Neuronal stem cell (in vitro differentiated cells): Measurements from ENCODE around the gene KRT85.
A peak's percentile ranks its signal among the peaks of the same experiment; 100 is the strongest.

Source experiments
- DNase-seq: peaks from one replicate; pipeline ENCODE4 v3.0.0-alpha.2; 2013; ENCODE audit warnings: low spot score
- H2AFZ ChIP-seq: one replicate; pipeline ENCODE4 v1.6.1; 2013; ENCODE audit warnings: mild to moderate bottlenecking, low read length, inconsistent platforms
- H2AK5ac ChIP-seq: 2 replicates; pipeline ENCODE4 v1.6.1; 2013; ENCODE audit warnings: low read depth, mild to moderate bottlenecking, inconsistent platforms, low read length, moderate library complexity, mixed read lengths
- H2BK120ac ChIP-seq: 2 replicates; pipeline ENCODE4 v1.6.1; 2013; ENCODE audit warnings: low read depth, mild to moderate bottlenecking, inconsistent platforms, low read length, moderate library complexity, mixed read lengths
- H2BK12ac ChIP-seq: one replicate; pipeline ENCODE4 v1.6.1; 2013; ENCODE audit warnings: low read length, inconsistent platforms
- H2BK15ac ChIP-seq: 2 replicates; pipeline ENCODE4 v1.6.1; 2013; ENCODE audit warnings: mild to moderate bottlenecking, low read length, inconsistent platforms, mixed read lengths
- H2BK5ac ChIP-seq: one replicate; pipeline ENCODE4 v1.6.1; 2013; ENCODE audit warnings: inconsistent platforms, mild to moderate bottlenecking, low read length, moderate library complexity
- H3K14ac ChIP-seq: one replicate; pipeline ENCODE4 v1.6.1; 2013; ENCODE audit warnings: low read length, inconsistent platforms
- H3K18ac ChIP-seq: 2 replicates; pipeline ENCODE4 v1.6.1; 2013; ENCODE audit warnings: low read length, inconsistent platforms
- H3K23ac ChIP-seq: 2 replicates; pipeline ENCODE4 v1.6.1; 2013; ENCODE audit warnings: low read depth, mild to moderate bottlenecking, mixed read lengths, low read length, inconsistent platforms; ENCODE audit not compliant: poor library complexity
- H3K27ac ChIP-seq: replicated peaks from 3 replicates; pipeline ENCODE4 v1.5.1; 2013; ENCODE audit warnings: low read length, inconsistent platforms
- H3K27me3 ChIP-seq, 3 experiments: 2 replicates each; pipeline ENCODE4 v1.6.1; 2013; ENCODE audit warnings: low read length in 3 of 3, mild to moderate bottlenecking in 2 of 3, inconsistent platforms in 1 of 3, low read depth in 1 of 3, mixed read lengths in 1 of 3, moderate library complexity in 1 of 3; ENCODE audit not compliant: control insufficient read depth in 3 of 3, insufficient read depth in 3 of 3
- H3K36me3 ChIP-seq, 2 donors: replicated peaks in 1 of 2; 2 replicates each; pipeline ENCODE4 v1.6.1; 2013; ENCODE audit warnings: low read length in 2 of 2; ENCODE audit not compliant: control insufficient read depth in 2 of 2, insufficient read depth in 2 of 2
- H3K4ac ChIP-seq: 2 replicates; pipeline ENCODE4 v1.6.1; 2013; ENCODE audit warnings: inconsistent platforms, mild to moderate bottlenecking, low read length, moderate library complexity
- H3K4me1 ChIP-seq, 2 donors: 1 replicate in 1 of 2; 2 replicates in 1 of 2; pipeline ENCODE4 v1.6.1; 2013; ENCODE audit warnings: low read length in 2 of 2, low read depth in 1 of 2; ENCODE audit not compliant: control insufficient read depth in 2 of 2, insufficient read depth in 1 of 2
- H3K4me2 ChIP-seq: one replicate; pipeline ENCODE4 v1.6.1; 2013; ENCODE audit warnings: mild to moderate bottlenecking, low read length, inconsistent platforms; ENCODE audit not compliant: insufficient read depth, poor library complexity, severe bottlenecking
- H3K4me3 ChIP-seq, 2 donors: 2 replicates each; pipeline ENCODE4 v1.5.1; 2013; ENCODE audit warnings: low read length in 2 of 2, mild to moderate bottlenecking in 2 of 2, inconsistent platforms in 1 of 2, moderate library complexity in 1 of 2
- H3K79me1 ChIP-seq: one replicate; pipeline ENCODE4 v1.6.1; 2013; ENCODE audit warnings: low read depth, mild to moderate bottlenecking, inconsistent platforms, low read length, moderate library complexity
- H3K9ac ChIP-seq: one replicate; pipeline ENCODE4 v1.6.1; 2013; ENCODE audit warnings: mild to moderate bottlenecking, low read depth, low read length, inconsistent platforms; ENCODE audit not compliant: poor library complexity
- H3K9me3 ChIP-seq, 2 donors: replicated peaks in 1 of 2; 2 replicates each; pipeline versions ENCODE3 to v1.6.1; 2013; ENCODE audit warnings: low read length in 2 of 2, mild to moderate bottlenecking in 2 of 2, inconsistent platforms in 1 of 2, low read depth in 1 of 2, mixed read lengths in 1 of 2, moderate library complexity in 1 of 2; ENCODE audit not compliant: control insufficient read depth in 2 of 2, insufficient read depth in 1 of 2
- H4K8ac ChIP-seq: one replicate; pipeline ENCODE4 v1.6.1; 2013; ENCODE audit warnings: low read depth, mild to moderate bottlenecking, inconsistent platforms, low read length, moderate library complexity
- H4K91ac ChIP-seq: one replicate; pipeline ENCODE4 v1.6.1; 2013; ENCODE audit warnings: low read length, low read depth, mild to moderate bottlenecking, inconsistent platforms; ENCODE audit not compliant: poor library complexity
- WGBS, 2 donors: extraction: QIAGEN DNeasy Blood & Tissue Kit; methylation state at CpG; one replicate each; pipeline ENCODE4 v1.1.7; 2013; ENCODE audit warnings: missing lambda C conversion rate in 2 of 2, mixed read lengths in 1 of 2; ENCODE audit not compliant: insufficient read length in 2 of 2, insufficient replicate concordance in 1 of 2; ENCODE audit errors: extremely low coverage in 2 of 2; 5-methylcytosine and 5-hydroxymethylcytosine counted together

Gene KRT85

GRCh38 chr12:52379536-52379935 is 12.3 kb upstream of the KRT85 start:
- DNase-seq: no peak
- Histone ChIP-seq H3K27ac (no peak overlapping the region), H3K36me3 (no peaks in the 10 kb centered on the region), H2AK5ac (no peak overlapping the region), H3K14ac (no peak overlapping the region), H3K9ac (no peak overlapping the region), H2BK12ac (no peak overlapping the region), H3K4ac (no peak overlapping the region), H3K4me3 (no peak overlapping the region), H3K23ac (no peak overlapping the region), H3K9me3 (no peaks in the 10 kb centered on the region), H3K4me2 (no peak overlapping the region), H3K18ac (no peak overlapping the region), H4K8ac (no peak overlapping the region), H4K91ac (no peak overlapping the region), H2BK120ac (no peak overlapping the region), H2BK5ac (no peak overlapping the region), H3K4me1 (no peaks in the 10 kb centered on the region), H3K27me3 (peaks cover 0 to 5% (median 0%) of the 10 kb centered on the region in 3 experiments), H2AFZ (no peak overlapping the region), H3K79me1 (no peaks in the 10 kb centered on the region), H2BK15ac (no peak overlapping the region)
- WGBS, 2 donors: no CpG with 5 or more reads among the region's 6 CpGs

GRCh38 chr12:52378091-52378490 is 10.8 kb upstream of the KRT85 start:
- H3K4me3 ChIP-seq: no peak overlapping the region
- H4K91ac ChIP-seq: no peak overlapping the region
- H3K27me3 ChIP-seq: peaks cover 0 to 5% (median 0%) of the 10 kb centered on the region in 3 experiments
- DNase-seq: no peak
- no peak overlapping the region for H3K4ac ChIP-seq
- no peaks in the 10 kb centered on the region for H3K36me3 ChIP-seq
- no peak overlapping the region for H3K9ac ChIP-seq
- no peak overlapping the region for H2AFZ ChIP-seq
- H2BK15ac ChIP-seq: peak overlapping the region; percentile 24
- H3K4me1 ChIP-seq: no peaks in the 10 kb centered on the region
- no peaks in the 10 kb centered on the region for H3K9me3 ChIP-seq
- peak overlapping the region; percentile 44 for H3K18ac ChIP-seq
- H3K23ac ChIP-seq: no peak overlapping the region
- no peak overlapping the region for H4K8ac ChIP-seq
- no peak overlapping the region for H2BK120ac ChIP-seq
- no peak overlapping the region for H3K14ac ChIP-seq
- no peak overlapping the region for H3K27ac ChIP-seq
- H3K4me2 ChIP-seq: no peak overlapping the region
- no CpG with 5 or more reads among the region's 19 CpGs for WGBS, 2 donors
- H2BK12ac ChIP-seq: no peak overlapping the region
- no peaks in the 10 kb centered on the region for H3K79me1 ChIP-seq
- no peak overlapping the region for H2BK5ac ChIP-seq
- H2AK5ac ChIP-seq: peak overlapping the region; percentile 38

GRCh38 chr12:52377266-52377665 is 10.0 kb upstream of the KRT85 start:
- Histone ChIP-seq H3K4me1 (no peaks in the 10 kb centered on the region), H2AK5ac (no peak overlapping the region), H3K9me3 (no peaks in the 10 kb centered on the region), H3K4ac (no peak overlapping the region), H3K9ac (no peak overlapping the region), H3K36me3 (no peaks in the 10 kb centered on the region), H2AFZ (no peak overlapping the region), H3K27ac (no peak overlapping the region), H3K23ac (no peak overlapping the region), H3K14ac (no peak overlapping the region), H3K4me2 (no peak overlapping the region), H2BK15ac (peak overlapping the region; percentile 42), H4K8ac (no peak overlapping the region), H2BK5ac (no peak overlapping the region), H3K4me3 (no peak overlapping the region), H3K27me3 (no peaks in the 10 kb centered on the region), H2BK120ac (no peak overlapping the region), H3K79me1 (no peaks in the 10 kb centered on the region), H4K91ac (no peak overlapping the region), H3K18ac (no peak overlapping the region), H2BK12ac (no peak overlapping the region)
- no CpG with 5 or more reads among the region's 8 CpGs for WGBS, 2 donors
- no peak for DNase-seq

- H3K27ac ChIP-seq: no peak overlapping the region
- H3K18ac ChIP-seq: no peak overlapping the region
- WGBS, 2 donors: no CpG with 5 or more reads among the region's 10 CpGs
- no peak overlapping the region for H2BK15ac ChIP-seq
- H3K9ac ChIP-seq: no peak overlapping the region
- H2BK5ac ChIP-seq: no peak overlapping the region
- H2BK12ac ChIP-seq: no peak overlapping the region
- H3K4me1 ChIP-seq: peaks cover 0 to 2% of the 10 kb centered on the region in 2 donors
- H4K91ac ChIP-seq: no peak overlapping the region
- H3K79me1 ChIP-seq: no peaks in the 10 kb centered on the region
- peak; percentile 68 for DNase-seq
- H3K23ac ChIP-seq: no peak overlapping the region
- H3K9me3 ChIP-seq: no peaks in the 10 kb centered on the region
- H3K27me3 ChIP-seq: no peaks in the 10 kb centered on the region
- H3K36me3 ChIP-seq: no peaks in the 10 kb centered on the region
- no peak overlapping the region for H4K8ac ChIP-seq
- H3K4ac ChIP-seq: no peak overlapping the region
- H2AFZ ChIP-seq: no peak overlapping the region
- H3K14ac ChIP-seq: no peak overlapping the region
- no peak overlapping the region for H2AK5ac ChIP-seq
- H2BK120ac ChIP-seq: no peak overlapping the region
- H3K4me3 ChIP-seq: no peak overlapping the region
- no peak overlapping the region for H3K4me2 ChIP-seq
These were observed 5.2 kb upstream of the KRT85 start for GRCh38 chr12:52372216-52373154.
